Panc1 (cell line): ENCODE results near the gene SH2D6. TPM values are rescaled to one million over a fixed set of nuclear protein-coding genes. Genes with fewer than 3 reads are reported as not detected.

Experiments used
- ATAC-seq: fragments of 200-7000 bp; cut with Tn5 transposase; 2 replicates; pipeline ENCODE4 v1.9.1; 2020; ENCODE audit warnings: mild to moderate bottlenecking, moderate library complexity
- BruUV-seq: library from RNA; stranded (reverse); fragments of 400-500 nt; replicated peaks from 2 replicates; lab custom pipeline; 2021; lab: Mats Ljungman, UMichigan
- CTCF ChIA-PET: fragments of 300-600 bp; sonication (Branson Sonifier 250); formaldehyde crosslinking; loops from one replicate; lab custom pipeline; 2022; ENCODE audit warnings: antibody characterized with exemption; lab: Charles Lee
- POLR2A ChIA-PET: fragments of 300-600 bp; sonication (Branson Sonifier 250); formaldehyde crosslinking; loops from one replicate; lab custom pipeline; 2022; ENCODE audit warnings: antibody characterized with exemption; lab: Charles Lee
- DNase-seq: peaks from one replicate; pipeline ENCODE4 v3.0.0-alpha.2; 2010; ENCODE audit warnings: low read depth, low spot score
- H3K27ac ChIP-seq: 2 replicates; pipeline ENCODE4 v1.5.1; 2011; ENCODE audit warnings: mild to moderate bottlenecking, low read length, inconsistent platforms
- H3K27me3 ChIP-seq: fragments of 200-500 bp; sonication (Bioruptor generic); 2 replicates; pipeline ENCODE4 v1.6.0; 2014; ENCODE audit warnings: low read length, inconsistent platforms; ENCODE audit not compliant: control insufficient read depth, insufficient read depth
- H3K36me3 ChIP-seq: fragments of 200-500 bp; sonication (Bioruptor generic); 2 replicates; pipeline ENCODE4 v1.5.1; 2014; ENCODE audit warnings: inconsistent platforms, mild to moderate bottlenecking, low read length, moderate library complexity; ENCODE audit not compliant: control insufficient read depth, insufficient read depth
- H3K4me1 ChIP-seq: 2 replicates; pipeline ENCODE4 v1.5.1; 2011; ENCODE audit warnings: inconsistent platforms, mild to moderate bottlenecking, low read length, moderate library complexity; ENCODE audit not compliant: control insufficient read depth, insufficient read depth
- H3K4me3 ChIP-seq, 2 experiments: 2 replicates each; pipeline ENCODE4 v1.5.1; 2011 to 2012; ENCODE audit warnings: low read depth in 2 of 2, low read length in 2 of 2, mild to moderate bottlenecking in 2 of 2, inconsistent platforms in 1 of 2, moderate library complexity in 1 of 2
- H3K9me3 ChIP-seq: fragments of 200-500 bp; sonication (Bioruptor generic); 2 replicates; pipeline ENCODE4 v1.5.1; 2014; ENCODE audit warnings: low read depth, mild to moderate bottlenecking, inconsistent platforms, low read length, moderate library complexity; ENCODE audit not compliant: control insufficient read depth, insufficient read depth
- CTCF ChIP-seq: fragments of 450-650 bp; IDR thresholded peaks from 2 replicates; pipeline ENCODE4 v1.5.1; 2017; ENCODE audit warnings: mild to moderate bottlenecking
- POLR2AphosphoS5 ChIP-seq: IDR thresholded peaks from 2 replicates; pipeline ENCODE4 v1.6.1; 2012; ENCODE audit warnings: mild to moderate bottlenecking, low read depth, low read length, moderate library complexity
- SIN3A ChIP-seq: IDR thresholded peaks from 2 replicates; pipeline ENCODE4 v1.6.1; 2012; ENCODE audit warnings: low read depth, mild to moderate bottlenecking, low read length, moderate library complexity, borderline replicate concordance; ENCODE audit not compliant: insufficient read depth
- TCF7L2 ChIP-seq: IDR thresholded peaks from 2 replicates; pipeline ENCODE4 v1.6.1; 2011; ENCODE audit warnings: mild to moderate bottlenecking, low read depth, low read length, inconsistent platforms
- in situ Hi-C: cut with HindIII; loops from 2 replicates; pipeline ENCODE4 v1.10.0; 2016; ENCODE audit warnings: low sequenced_read_pairs, low pct_unique_long_range_greater_than_20kb
- intact Hi-C: fragments of 100-400 bp; cut with micrococcal nuclease; formaldehyde crosslinking; loops from one replicate; pipeline ENCODE4 v1.10.0; 2022; ENCODE audit not compliant: unreplicated experiment
- total RNA-seq: library from RNA; stranded (reverse); gene quantifications from one replicate; pipeline ENCODE4 v1.2.1, GENCODE V29; 2021; ENCODE audit not compliant: unreplicated experiment
- TF ChIP-seq, protein P1 (sequence below), 2 experiments: IDR thresholded peaks; 2 replicates each; pipeline ENCODE4 v1.6.1; 2011 to 2012; ENCODE audit warnings: low read depth in 2 of 2, control low read depth in 1 of 2, low read length in 1 of 2, mild to moderate bottlenecking in 1 of 2, moderate library complexity in 1 of 2; ENCODE audit not compliant: insufficient read depth in 1 of 2

SH2D6 gene
- total RNA-seq, 1 experiment from 2014 or later = 3.3 TPM

DNA sequence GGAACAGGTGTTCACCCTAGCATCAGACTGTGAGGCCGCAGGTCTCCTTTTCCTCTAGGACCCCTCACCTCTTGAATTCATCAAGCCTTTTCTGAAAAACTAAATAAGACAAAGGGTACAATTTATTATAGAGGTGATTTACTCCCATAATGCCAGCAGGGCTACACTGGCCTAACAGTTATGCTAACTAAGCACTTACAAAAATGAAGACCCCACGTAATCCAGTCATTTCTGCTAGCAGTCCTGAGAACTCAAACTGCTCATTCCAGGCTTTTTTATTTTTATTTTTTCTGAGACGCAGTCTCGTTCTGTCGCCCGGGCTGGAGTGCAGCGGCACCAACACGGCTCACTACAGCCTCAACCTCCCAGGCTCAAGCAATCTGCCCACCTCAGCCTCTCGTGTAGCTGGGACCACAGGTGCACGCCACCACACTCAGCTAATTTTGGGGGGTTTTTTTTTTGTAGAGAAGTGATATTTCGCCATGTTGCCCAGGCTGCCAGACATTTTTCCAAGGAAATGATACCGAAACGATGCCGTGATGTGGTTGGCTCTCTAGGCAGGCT, 22.5 kb upstream of the SH2D6 start:
- H3K4me1 ChIP-seq = no peaks in the 10 kb centered on the region
- H3K9me3 ChIP-seq = no peaks in the 10 kb centered on the region
- in situ Hi-C loops = no loop called here
- CTCF ChIA-PET = no interaction called here
- BruUV-seq = no TSS peak
- DNase-seq (no peak), ATAC-seq (no peak)
- TF ChIP-seq POLR2AphosphoS5 (no peak), TCF7L2 (no peak), SIN3A (no peak), CTCF (no peak)
- TF ChIP-seq, protein P1, sequence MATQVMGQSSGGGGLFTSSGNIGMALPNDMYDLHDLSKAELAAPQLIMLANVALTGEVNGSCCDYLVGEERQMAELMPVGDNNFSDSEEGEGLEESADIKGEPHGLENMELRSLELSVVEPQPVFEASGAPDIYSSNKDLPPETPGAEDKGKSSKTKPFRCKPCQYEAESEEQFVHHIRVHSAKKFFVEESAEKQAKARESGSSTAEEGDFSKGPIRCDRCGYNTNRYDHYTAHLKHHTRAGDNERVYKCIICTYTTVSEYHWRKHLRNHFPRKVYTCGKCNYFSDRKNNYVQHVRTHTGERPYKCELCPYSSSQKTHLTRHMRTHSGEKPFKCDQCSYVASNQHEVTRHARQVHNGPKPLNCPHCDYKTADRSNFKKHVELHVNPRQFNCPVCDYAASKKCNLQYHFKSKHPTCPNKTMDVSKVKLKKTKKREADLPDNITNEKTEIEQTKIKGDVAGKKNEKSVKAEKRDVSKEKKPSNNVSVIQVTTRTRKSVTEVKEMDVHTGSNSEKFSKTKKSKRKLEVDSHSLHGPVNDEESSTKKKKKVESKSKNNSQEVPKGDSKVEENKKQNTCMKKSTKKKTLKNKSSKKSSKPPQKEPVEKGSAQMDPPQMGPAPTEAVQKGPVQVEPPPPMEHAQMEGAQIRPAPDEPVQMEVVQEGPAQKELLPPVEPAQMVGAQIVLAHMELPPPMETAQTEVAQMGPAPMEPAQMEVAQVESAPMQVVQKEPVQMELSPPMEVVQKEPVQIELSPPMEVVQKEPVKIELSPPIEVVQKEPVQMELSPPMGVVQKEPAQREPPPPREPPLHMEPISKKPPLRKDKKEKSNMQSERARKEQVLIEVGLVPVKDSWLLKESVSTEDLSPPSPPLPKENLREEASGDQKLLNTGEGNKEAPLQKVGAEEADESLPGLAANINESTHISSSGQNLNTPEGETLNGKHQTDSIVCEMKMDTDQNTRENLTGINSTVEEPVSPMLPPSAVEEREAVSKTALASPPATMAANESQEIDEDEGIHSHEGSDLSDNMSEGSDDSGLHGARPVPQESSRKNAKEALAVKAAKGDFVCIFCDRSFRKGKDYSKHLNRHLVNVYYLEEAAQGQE (IDR thresholded peaks at IDR 0.05; ENCODE audit: insufficient read depth in 1 of 2, low read depth in 2 of 2, low read length in 1 of 2) = no peak
- no peak overlapping the region for H3K4me3 ChIP-seq
- 0 out of 2 replicates have a peak, but pooled peaks cover under 1% of the 10 kb centered on the region for H3K36me3 ChIP-seq
- intact Hi-C loops = no loop called here
- H3K27me3 ChIP-seq = no peaks in the 10 kb centered on the region
- H3K27ac ChIP-seq = no peak overlapping the region
- POLR2A ChIA-PET = no interaction called here

DNA sequence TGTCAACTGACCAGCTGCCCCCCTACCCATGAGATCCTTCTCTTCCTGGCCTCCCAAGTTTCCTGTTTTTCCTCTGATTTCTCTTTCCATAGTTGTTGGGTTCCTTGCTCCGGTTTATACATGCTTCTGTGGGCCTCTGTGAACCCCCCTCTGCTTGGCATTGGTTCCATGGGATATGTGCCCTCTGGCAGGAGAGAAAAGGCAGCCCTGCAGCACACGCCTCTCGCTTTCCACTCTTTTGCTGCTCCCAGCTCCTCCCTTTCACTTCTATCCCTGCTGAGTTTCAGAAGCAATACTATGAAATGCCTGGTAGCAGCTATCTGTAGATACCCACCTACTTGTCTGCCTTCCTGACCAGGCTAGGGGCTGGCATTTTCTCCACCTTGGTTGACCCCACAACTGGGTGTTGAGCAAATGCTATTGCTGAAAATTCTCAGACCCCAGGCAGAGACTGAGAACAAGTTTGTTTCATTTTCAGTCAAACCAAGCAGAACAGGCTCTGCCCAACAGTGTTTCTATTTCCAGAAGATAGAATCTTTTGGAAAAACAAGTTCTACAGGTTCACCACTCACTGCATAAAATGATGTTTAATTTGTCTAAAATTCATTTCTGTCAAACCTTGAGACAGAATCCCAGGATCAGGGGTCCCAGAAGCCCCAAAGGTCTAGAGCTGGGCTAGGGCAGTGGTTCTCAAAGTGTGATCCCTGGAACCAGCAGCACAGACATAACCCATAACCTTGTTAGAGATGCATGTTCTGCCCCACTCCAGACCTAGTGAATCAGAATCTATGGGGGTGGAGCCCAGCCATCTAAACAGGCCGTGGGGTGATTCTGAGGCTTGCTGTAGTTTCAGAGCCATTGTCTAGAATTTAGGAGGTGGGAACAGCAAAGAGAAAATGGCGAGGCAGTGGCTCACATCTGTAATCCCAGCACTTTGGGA, 21.7 kb upstream of the SH2D6 start:
- intact Hi-C loops = no loop called here
- in situ Hi-C loops = no loop called here
- H3K4me3 ChIP-seq = no peak overlapping the region
- no peaks in the 10 kb centered on the region for H3K36me3 ChIP-seq
- DNase-seq (no peak), ATAC-seq (no peak)
- ChIA-PET POLR2A (no interaction called here), CTCF (no interaction called here)
- H3K27me3 ChIP-seq = no peaks in the 10 kb centered on the region
- BruUV-seq = no TSS peak
- 0 out of 2 replicates have a peak overlapping the region, but pooled peaks have one; percentile 18 for H3K27ac ChIP-seq
- H3K9me3 ChIP-seq = no peaks in the 10 kb centered on the region
- no peaks in the 10 kb centered on the region for H3K4me1 ChIP-seq
- TF ChIP-seq POLR2AphosphoS5 (no peak), SIN3A (no peak), CTCF (no peak), TCF7L2 (no peak)
